Measurements from ENCODE around the gene ABCB8. TPM values are rescaled to one million over a fixed set of nuclear protein-coding genes. Genes with fewer than 3 reads are reported as not detected.
A peak's percentile ranks its signal among the peaks of the same experiment; 100 is the strongest.

ABCB8 gene
- total and polyA plus RNA-seq, 11 donors, result 13.6 to 34.5 (median 26.0) TPM

- 77 to 83% (median 81%) methylated on average over 22 of the region's 22 CpGs for WGBS, 4 donors
- no peaks in the 10 kb centered on the region for H3K27me3 ChIP-seq
- H3K9me3 ChIP-seq, result no peaks in the 10 kb centered on the region
- ATAC-seq (no peak), DNase-seq (no peak)
- peaks cover 6 to 42% (median 29%) of the 10 kb centered on the region in 12 donors for H3K4me1 ChIP-seq
- intact Hi-C loops (cut with DNase I), result no loop called here
- no peak overlapping the region for H3K27ac ChIP-seq
- no peak overlapping the region for H3K4me3 ChIP-seq
- TF ChIP-seq POLR2A (IDR thresholded peaks at IDR 0.05), result no peak
- TF ChIP-seq, protein P1, sequence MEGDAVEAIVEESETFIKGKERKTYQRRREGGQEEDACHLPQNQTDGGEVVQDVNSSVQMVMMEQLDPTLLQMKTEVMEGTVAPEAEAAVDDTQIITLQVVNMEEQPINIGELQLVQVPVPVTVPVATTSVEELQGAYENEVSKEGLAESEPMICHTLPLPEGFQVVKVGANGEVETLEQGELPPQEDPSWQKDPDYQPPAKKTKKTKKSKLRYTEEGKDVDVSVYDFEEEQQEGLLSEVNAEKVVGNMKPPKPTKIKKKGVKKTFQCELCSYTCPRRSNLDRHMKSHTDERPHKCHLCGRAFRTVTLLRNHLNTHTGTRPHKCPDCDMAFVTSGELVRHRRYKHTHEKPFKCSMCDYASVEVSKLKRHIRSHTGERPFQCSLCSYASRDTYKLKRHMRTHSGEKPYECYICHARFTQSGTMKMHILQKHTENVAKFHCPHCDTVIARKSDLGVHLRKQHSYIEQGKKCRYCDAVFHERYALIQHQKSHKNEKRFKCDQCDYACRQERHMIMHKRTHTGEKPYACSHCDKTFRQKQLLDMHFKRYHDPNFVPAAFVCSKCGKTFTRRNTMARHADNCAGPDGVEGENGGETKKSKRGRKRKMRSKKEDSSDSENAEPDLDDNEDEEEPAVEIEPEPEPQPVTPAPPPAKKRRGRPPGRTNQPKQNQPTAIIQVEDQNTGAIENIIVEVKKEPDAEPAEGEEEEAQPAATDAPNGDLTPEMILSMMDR (IDR thresholded peaks at IDR 0.05), result no peak
- H3K36me3 ChIP-seq, result peaks cover 0 to 64% (median 55%) of the 10 kb centered on the region in 9 donors
Observed at GRCh38 chr7:151075978-151076426, 47.8 kb downstream of the ABCB8 start.

DNA sequence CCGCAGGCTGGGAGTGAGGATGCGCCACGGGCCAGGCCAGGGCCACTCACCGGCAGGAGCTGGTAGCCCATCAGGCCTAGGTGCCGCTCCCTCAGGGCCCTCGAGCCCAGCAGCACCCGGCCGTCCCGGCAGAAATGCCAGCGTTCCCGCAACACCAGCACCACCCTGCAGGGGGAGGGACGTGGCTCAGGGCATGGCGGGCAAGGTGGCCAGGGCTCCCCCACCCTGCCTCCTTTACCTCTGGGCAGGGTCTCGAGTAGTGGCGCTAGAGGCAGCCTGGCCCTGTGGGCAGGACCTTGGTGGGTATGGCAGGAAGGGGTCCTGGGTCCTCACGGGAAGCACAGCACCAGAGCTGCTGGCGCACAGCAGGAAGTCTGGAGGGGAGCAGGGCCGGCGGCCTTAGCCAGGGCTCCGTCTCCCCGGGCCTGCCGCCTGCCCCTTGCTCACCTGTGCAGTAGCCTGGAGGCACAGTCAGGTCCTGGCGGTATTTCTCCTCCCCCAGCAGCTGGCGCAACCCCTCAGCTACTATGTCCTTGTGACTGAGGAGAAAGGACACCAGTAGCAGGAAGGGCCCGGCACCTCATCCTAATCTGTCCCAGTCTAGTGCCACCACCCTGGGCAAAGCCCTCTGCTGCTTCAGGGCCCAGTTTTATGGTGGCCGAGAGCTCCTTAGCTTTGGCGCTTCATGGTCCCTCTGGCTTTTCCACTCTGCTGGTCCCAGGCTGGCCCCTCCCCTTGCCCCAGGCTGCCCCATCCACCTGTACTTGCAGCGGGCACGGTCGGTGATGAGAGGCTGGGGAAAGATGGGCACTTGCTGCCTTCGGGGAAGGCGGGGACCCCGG lies 48.8 kb downstream of the ABCB8 start:
- TF ChIP-seq, protein P1 (IDR thresholded peaks at IDR 0.05), result peak in 3 of 12 donors; percentile 11 to 23 (median 20)
- no peak for TF ChIP-seq POLR2A (IDR thresholded peaks at IDR 0.05)
- ATAC-seq (peak in 1 of 4 donors; percentile 1), DNase-seq (peak in 2 of 5 donors; percentile 57)
- Histone ChIP-seq H3K36me3 (peaks cover 0 to 53% (median 44%) of the 10 kb centered on the region in 9 donors), H3K4me1 (peaks cover 13 to 53% (median 39%) of the 10 kb centered on the region in 12 donors), H3K4me3 (no peak overlapping the region), H3K27ac (peak overlapping the region in 10 of 12 donors; percentile 20 to 63 (median 48)), H3K27me3 (no peaks in the 10 kb centered on the region), H3K9me3 (no peaks in the 10 kb centered on the region)
- 62 to 70% (median 68%) methylated on average over 21 to 33 of the region's 33 CpGs for WGBS, 4 donors
- intact Hi-C loops (cut with DNase I), result no loop called here

- Histone ChIP-seq H3K27ac (peak overlapping the region in 8 of 12 donors; percentile 34 to 63 (median 48)), H3K27me3 (no peaks in the 10 kb centered on the region), H3K9me3 (no peaks in the 10 kb centered on the region), H3K36me3 (peaks cover 0 to 46% (median 38%) of the 10 kb centered on the region in 9 donors), H3K4me3 (no peak overlapping the region), H3K4me1 (peaks cover 20 to 60% (median 46%) of the 10 kb centered on the region in 12 donors)
- intact Hi-C loops (cut with DNase I), result no loop called here
- ATAC-seq (no peak), DNase-seq (no peak)
- TF ChIP-seq POLR2A (IDR thresholded peaks at IDR 0.05), result no peak
- TF ChIP-seq, protein P1 (IDR thresholded peaks at IDR 0.05), result no peak
- WGBS, 4 donors, result 48 to 77% (median 63%) methylated on average over 7 to 10 of the region's 10 CpGs
Observed at GRCh38 chr7:151077705-151078232, 49.5 kb downstream of the ABCB8 start.

All from heart left ventricle (tissue), 16 donors.